ENCODE results near the gene TSPAN9.

TSPAN9 gene

DNA sequence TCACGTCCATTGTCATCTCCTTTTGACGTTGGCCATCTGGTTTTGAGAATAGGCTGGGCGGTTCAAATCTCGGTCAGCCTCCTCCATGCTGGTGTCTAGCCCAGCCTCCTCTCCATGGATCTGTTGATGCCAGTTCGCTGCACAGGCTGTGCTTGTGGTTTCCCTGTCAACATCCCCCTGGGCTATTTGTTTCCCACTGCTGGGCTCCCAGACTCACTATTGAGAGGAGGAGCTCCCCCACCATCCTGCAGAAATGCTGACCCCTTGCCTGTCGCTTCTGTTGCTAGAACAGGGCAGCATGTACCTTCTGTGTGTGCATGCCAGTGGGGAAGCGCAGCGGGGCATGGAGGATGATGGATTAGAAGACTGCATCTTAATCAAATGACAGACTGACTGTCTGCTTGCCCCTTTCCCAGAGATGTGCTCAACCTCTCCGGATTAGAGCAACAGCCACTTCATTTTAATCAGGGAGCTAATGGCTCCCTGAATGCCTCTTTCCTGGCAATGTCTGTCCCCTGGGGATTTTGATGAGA lies 170.5 kb downstream of the TSPAN9 start:
- Mint-ChIP-seq H3K27me3 (no peaks in the 10 kb centered on the region), H3K4me1 (ENCODE audit: low read depth) (peaks cover 2% of the 10 kb centered on the region), H3K27ac (no peak overlapping the region), H3K9me3 (ENCODE audit: low read depth) (no peaks in the 10 kb centered on the region), H3K36me3 (no peaks in the 10 kb centered on the region), H3K4me3 (no peak overlapping the region)

DNA sequence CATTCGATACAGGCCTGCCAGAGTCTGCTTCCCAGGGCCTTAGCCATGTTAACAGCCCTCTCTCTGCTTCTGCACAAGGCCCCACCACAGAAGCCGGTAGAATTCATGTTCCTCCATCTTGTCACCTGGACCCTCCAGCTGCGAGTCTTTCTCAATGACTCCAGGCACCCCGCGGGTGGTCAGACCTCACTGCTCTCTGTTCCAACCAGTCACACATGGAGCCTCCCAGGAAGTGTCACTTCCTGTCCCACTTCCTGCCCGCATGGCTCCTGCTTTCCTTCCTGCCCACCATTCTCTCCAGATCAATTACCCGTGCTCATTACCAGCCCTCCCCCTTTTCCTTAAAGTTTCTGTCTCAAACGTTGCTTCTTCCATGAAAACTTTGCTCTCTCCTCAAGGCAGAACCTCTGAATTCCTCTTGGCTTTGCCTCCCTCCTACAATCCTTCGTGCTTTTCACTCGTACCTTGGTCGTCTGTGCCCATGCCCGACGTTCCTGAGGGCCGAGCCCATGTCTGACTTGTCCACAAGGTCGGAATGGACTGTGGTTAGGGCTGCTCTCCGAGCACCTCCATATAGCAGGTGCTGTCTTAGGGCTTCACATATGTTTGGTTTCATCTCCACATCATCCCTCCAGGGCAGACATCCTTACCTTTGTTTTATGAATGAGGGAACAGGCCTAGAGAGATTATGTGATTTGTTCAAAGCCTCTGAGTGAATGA lies 172.1 kb downstream of the TSPAN9 start:
- no peak overlapping the region for H3K27ac Mint-ChIP-seq
- no peaks in the 10 kb centered on the region for H3K36me3 Mint-ChIP-seq
- H3K4me3 Mint-ChIP-seq = no peak overlapping the region
- H3K4me1 Mint-ChIP-seq (ENCODE audit: low read depth) = peaks cover 2% of the 10 kb centered on the region
- H3K27me3 Mint-ChIP-seq = no peaks in the 10 kb centered on the region
- no peaks in the 10 kb centered on the region for H3K9me3 Mint-ChIP-seq (ENCODE audit: low read depth)

DNA sequence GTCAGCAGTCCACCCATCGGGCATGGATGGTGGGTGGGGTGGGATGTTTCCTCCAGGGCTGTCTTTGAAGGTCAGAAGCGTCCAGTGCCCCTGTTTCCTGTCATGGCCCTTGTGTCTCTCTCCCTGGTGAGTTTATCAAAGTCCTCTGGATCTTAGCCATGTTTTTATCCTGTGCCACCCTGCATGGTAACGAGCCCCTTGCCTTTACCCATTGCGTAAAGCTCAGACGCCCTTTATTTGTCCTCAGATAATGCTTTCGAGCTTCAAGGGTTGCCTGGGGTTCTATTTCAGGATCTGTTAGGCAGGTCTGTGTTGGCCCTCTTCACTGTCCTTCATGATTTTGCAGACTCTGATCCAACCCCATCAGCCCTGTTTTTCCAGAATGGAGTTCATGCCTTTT lies 172.9 kb downstream of the TSPAN9 start:
- H3K9me3 Mint-ChIP-seq (ENCODE audit: low read depth) = no peaks in the 10 kb centered on the region
- no peaks in the 10 kb centered on the region for H3K36me3 Mint-ChIP-seq
- H3K4me1 Mint-ChIP-seq (ENCODE audit: low read depth) = peaks cover 2% of the 10 kb centered on the region
- no peaks in the 10 kb centered on the region for H3K27me3 Mint-ChIP-seq
- no peak overlapping the region for H3K27ac Mint-ChIP-seq
- H3K4me3 Mint-ChIP-seq = no peak overlapping the region

DNA sequence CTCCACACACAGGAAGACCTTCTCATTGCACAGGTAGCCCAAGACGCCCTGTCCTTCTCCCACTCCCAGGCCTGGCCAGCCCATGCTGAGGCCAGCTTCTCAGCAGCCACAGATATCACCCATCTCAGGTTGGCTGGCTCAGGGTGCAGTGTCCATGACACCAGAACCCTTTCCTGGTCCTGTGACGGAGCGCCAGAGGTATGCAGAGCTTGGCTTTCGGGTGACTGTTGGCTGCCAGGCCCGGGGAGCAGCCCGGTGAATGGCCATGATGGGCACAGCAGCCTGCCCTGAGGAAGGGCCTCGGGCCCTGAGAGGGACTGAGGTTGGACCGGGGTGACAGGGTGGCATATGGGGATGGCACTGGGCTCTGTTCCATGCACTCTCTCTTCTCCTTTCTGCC lies 173.4 kb downstream of the TSPAN9 start:
- Mint-ChIP-seq H3K4me3 (no peak overlapping the region), H3K27ac (no peak overlapping the region)

DNA sequence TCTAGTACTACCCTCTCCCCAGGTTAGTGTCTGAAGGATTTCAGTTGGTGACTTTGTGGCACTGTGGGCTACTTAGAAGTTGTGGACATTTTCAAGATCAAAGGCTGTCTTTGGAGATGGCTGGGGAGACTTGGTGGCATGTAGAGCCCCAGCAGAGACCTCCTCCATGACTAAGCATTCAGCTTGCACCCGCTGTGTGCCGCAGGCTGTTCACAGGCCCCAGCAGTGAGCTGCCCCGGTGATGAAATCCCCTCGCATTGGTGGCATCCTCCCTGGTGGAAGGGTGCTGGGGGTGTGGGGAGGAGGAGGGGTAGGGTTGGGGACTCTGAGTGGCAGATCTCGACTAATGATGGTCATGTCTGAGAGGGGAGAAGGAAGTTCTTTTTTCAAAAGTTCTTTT lies 173.9 kb downstream of the TSPAN9 start:
- Mint-ChIP-seq H3K36me3 (no peaks in the 10 kb centered on the region), H3K27me3 (no peaks in the 10 kb centered on the region), H3K27ac (no peak overlapping the region), H3K4me3 (no peak overlapping the region), H3K9me3 (ENCODE audit: low read depth) (no peaks in the 10 kb centered on the region), H3K4me1 (ENCODE audit: low read depth) (peaks cover 2% of the 10 kb centered on the region)

More for the DNA sequence above, 173.4 kb downstream of the TSPAN9 start:
- no peaks in the 10 kb centered on the region for H3K36me3 Mint-ChIP-seq
- H3K9me3 Mint-ChIP-seq (ENCODE audit: low read depth) = no peaks in the 10 kb centered on the region
- no peaks in the 10 kb centered on the region for H3K27me3 Mint-ChIP-seq
- H3K4me1 Mint-ChIP-seq (ENCODE audit: low read depth) = peaks cover 2% of the 10 kb centered on the region

DNA sequence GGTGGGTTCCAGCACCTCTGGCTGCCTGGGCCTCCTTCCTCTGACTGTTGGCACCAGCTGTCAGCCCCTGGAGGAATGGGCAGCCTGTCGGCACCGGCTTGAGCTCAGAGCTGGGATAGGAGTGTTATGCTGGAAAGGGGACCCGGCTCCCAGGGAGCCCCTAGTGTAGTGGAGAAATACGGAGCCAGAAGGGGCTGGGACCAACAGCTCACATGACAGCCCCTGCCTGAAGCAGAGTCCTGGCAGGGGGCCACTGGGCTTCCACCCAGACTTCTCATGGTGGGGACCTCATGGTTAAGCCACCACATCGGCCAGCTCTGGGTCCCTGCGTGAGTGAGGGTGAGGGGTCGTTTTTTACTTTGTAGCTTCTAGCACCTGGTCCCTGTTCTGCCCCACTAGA lies 174.5 kb downstream of the TSPAN9 start:
- Mint-ChIP-seq H3K36me3 (no peaks in the 10 kb centered on the region), H3K27ac (no peak overlapping the region), H3K9me3 (ENCODE audit: low read depth) (no peaks in the 10 kb centered on the region), H3K4me1 (ENCODE audit: low read depth) (peaks cover 2% of the 10 kb centered on the region), H3K4me3 (no peak overlapping the region), H3K27me3 (no peaks in the 10 kb centered on the region)

DNA sequence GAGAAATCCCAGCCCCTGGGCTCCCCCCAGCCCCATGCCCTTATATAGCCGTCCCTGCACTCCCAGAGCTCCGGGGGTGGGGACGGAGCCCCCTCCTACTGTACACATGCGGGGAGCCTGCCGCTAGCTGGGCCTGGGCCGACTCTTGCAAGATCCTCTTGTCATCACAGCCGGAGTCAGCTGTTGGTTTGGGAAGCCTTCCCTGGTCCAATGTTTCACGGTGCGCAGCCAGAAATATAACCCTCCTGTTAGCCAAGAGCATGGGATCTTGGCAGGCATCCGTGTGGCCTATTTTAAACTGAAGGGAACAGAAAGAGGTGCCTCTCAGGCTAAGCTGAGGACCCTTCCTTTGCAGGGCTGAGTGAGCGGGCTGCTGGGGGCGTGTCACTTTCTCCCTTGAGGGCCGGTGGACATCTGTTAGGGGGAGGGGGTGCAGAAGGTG lies 175.3 kb downstream of the TSPAN9 start:
- Mint-ChIP-seq H3K36me3 (no peaks in the 10 kb centered on the region), H3K27me3 (no peaks in the 10 kb centered on the region), H3K27ac (no peak overlapping the region), H3K9me3 (ENCODE audit: low read depth) (no peaks in the 10 kb centered on the region), H3K4me3 (no peak overlapping the region), H3K4me1 (ENCODE audit: low read depth) (peaks cover 2% of the 10 kb centered on the region)

DNA sequence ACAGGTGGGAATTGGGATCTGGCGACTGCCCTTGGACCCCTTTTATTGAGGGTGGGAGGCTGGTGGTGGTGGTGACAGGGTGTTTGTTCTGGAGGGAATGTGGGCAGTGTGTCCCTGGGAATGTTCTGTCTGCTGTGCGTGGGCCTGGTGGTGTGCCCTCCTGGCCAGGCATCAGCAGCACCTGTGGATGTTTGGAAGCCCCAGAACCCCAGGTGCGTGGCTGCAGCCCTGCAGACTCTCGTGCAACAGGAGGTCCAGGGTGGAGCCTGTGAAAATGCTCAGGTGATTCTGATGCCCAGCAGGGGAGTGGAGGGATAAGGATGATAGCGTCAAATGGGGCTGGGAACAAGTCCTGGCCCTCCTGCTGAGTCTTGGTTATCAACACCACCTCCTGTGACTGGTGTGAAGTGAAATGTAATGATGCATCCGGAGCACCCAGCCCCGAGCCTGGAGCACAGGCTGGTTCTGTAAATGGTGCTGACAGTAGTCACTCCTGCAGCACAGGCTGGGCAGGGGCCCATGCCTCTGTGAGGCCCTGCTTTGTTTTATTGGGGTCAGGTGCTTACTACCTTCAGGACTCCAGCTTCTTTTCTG lies 176.6 kb downstream of the TSPAN9 start:
- Mint-ChIP-seq H3K4me1 (ENCODE audit: low read depth) (peaks cover 2% of the 10 kb centered on the region), H3K27ac (no peak overlapping the region), H3K27me3 (no peaks in the 10 kb centered on the region), H3K9me3 (ENCODE audit: low read depth) (no peaks in the 10 kb centered on the region), H3K36me3 (no peaks in the 10 kb centered on the region), H3K4me3 (no peak overlapping the region)

DNA sequence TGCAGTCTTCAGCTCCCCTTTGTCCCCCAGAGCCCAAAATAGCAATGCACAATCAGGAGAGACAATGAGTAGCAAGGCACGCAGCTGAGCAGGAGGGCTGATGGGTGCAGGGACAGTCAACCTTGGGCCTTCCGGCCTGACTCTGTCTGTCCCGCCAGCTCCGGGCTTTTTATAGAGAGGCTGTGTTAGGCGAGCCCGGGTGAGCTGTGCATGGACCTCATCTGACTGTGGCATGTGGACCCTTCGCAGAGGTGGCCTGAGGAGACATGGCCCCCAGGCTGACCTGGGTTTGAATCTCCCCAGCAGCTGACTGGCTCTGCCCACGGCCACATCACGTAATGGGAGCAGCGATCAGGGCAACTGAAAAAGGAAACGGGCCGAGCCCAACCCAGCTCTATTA lies 177.9 kb downstream of the TSPAN9 start:
- Mint-ChIP-seq H3K27ac (no peak overlapping the region), H3K36me3 (no peaks in the 10 kb centered on the region), H3K27me3 (peaks cover 1% of the 10 kb centered on the region), H3K9me3 (ENCODE audit: low read depth) (no peaks in the 10 kb centered on the region), H3K4me1 (ENCODE audit: low read depth) (no peaks in the 10 kb centered on the region), H3K4me3 (no peak overlapping the region)

DNA sequence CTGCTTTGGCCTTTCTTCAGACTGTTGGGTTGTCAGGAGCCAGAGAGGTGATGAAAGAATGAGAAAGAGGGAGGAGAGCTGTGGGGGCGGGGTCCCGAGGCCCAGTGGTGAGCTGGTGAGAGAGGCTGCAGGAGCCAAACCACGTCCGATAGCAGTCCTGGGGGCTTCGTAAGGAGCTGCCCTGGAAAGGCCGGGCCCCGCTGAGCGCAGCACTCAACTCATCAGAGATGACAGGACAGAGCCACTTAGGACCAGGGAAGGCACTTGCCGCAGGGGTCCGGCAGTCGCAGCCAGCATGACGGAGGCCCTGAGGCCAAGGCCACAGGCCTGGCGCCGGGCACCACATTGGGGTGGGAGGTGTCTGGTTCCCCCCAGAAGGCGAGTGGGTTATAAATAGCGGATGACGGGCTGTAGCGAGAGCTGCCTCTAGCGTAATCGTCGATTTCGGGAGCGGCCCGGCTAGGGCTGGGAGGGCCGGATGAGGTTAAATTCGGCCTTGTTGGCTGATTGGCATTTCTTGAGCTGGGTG lies 179.0 kb downstream of the TSPAN9 start:
- Mint-ChIP-seq H3K27me3 (peaks cover 1% of the 10 kb centered on the region), H3K4me3 (no peak overlapping the region), H3K36me3 (no peaks in the 10 kb centered on the region), H3K27ac (no peak overlapping the region), H3K9me3 (ENCODE audit: low read depth) (no peaks in the 10 kb centered on the region), H3K4me1 (ENCODE audit: low read depth) (no peaks in the 10 kb centered on the region)

DNA sequence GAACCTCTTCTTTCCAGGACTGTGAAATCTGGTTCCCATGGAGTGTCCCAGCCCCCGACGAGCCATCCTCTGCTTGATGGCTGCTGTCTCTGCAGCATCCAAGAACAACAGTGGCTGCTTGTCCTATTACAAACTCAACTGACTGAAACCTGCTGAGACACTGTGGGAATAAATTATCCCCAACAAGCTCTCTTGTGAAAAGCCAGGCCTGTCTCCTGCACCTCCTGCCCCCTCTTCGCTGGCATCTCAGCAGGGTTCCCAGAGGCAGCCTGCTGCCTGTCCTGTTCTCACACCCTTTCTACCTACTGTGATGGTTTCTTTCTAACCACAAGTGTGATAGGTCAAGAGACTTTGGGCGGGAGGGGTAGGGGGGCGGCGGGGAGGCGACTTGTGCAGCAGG lies 180.2 kb downstream of the TSPAN9 start:
- no peak overlapping the region for H3K27ac Mint-ChIP-seq
- H3K4me1 Mint-ChIP-seq (ENCODE audit: low read depth) = no peaks in the 10 kb centered on the region
- H3K9me3 Mint-ChIP-seq (ENCODE audit: low read depth) = no peaks in the 10 kb centered on the region

DNA sequence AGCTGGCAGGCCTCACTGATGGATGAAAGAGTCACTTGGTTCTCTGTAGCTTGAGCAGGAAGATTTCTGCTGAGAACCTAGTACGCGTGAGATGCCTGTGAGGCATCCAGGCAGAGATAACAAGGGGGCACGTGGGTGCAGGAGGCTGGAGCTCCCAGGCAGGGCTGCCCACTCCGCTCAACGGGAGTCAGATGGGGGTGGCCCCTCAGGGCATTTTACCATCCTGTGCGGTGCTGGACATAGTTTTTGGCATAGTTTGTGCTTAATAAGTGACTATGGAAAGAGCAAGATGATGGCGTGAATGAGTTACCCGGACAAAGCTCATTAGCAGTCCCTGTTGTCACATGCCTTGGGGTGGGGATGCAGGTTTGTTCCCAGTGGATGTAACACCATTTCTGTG lies 182.8 kb downstream of the TSPAN9 start:
- Mint-ChIP-seq H3K27ac (no peak overlapping the region), H3K4me1 (ENCODE audit: low read depth) (no peaks in the 10 kb centered on the region), H3K27me3 (peaks cover 1% of the 10 kb centered on the region), H3K9me3 (ENCODE audit: low read depth) (no peaks in the 10 kb centered on the region), H3K36me3 (no peaks in the 10 kb centered on the region), H3K4me3 (no peak overlapping the region)

More for the DNA sequence above, 180.2 kb downstream of the TSPAN9 start:
- peaks cover 1% of the 10 kb centered on the region for H3K27me3 Mint-ChIP-seq
- no peak overlapping the region for H3K4me3 Mint-ChIP-seq
- no peaks in the 10 kb centered on the region for H3K36me3 Mint-ChIP-seq

DNA sequence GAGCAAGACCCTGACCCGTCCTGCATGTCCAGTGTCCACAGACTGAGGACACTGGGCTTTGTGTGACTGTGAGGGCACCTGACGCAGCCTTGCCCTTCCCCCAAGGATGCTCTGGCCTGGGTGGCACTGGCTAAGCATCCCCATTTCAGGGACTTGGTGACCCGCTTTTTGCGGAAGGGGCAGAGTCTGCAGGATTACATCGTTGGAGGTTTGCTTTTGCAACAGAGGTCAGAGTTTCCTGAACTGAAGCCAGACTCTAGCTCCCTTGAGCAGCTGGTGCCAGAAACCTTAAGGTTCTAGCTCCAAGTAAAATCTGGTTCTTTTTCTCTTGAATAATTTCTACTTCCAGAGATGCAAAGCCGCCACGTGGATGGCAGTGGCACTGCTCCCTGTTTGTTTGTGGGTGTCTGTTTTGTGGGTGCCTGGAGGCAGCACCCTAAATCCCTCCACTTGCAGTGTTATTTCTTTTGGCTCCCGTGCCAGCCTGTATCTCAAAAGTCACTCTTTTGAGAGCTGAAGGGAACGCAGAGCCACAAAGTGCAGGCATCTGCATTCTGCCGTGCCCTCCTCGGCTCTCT lies 184.7 kb downstream of the TSPAN9 start:
- no peaks in the 10 kb centered on the region for H3K4me1 Mint-ChIP-seq (ENCODE audit: low read depth)
- no peak overlapping the region for H3K4me3 Mint-ChIP-seq
- peaks cover 3% of the 10 kb centered on the region for H3K27me3 Mint-ChIP-seq
- H3K36me3 Mint-ChIP-seq = no peaks in the 10 kb centered on the region
- H3K27ac Mint-ChIP-seq = no peak overlapping the region
- no peaks in the 10 kb centered on the region for H3K9me3 Mint-ChIP-seq (ENCODE audit: low read depth)

DNA sequence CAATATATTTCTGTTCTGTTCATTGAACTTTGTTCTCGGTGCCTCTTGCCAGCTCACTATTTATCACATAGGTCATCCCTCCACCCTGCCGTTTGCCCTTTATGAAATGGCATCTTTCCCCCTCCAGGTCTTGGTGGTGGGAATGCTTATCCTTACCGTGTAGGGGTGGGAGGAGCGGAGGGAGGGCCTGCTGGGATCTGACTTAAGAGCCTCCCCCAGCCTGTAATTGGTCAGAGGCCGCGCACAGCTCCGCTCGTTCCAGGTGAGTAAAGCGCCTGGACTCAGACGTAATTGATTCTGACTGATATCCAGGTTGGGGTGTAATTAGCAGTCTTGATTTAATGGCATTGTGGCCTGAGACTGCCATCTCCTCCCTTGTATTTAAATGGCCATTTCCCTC lies 185.3 kb downstream of the TSPAN9 start:
- Mint-ChIP-seq H3K27me3 (peaks cover 3% of the 10 kb centered on the region), H3K4me3 (no peak overlapping the region), H3K9me3 (ENCODE audit: low read depth) (no peaks in the 10 kb centered on the region)

DNA sequence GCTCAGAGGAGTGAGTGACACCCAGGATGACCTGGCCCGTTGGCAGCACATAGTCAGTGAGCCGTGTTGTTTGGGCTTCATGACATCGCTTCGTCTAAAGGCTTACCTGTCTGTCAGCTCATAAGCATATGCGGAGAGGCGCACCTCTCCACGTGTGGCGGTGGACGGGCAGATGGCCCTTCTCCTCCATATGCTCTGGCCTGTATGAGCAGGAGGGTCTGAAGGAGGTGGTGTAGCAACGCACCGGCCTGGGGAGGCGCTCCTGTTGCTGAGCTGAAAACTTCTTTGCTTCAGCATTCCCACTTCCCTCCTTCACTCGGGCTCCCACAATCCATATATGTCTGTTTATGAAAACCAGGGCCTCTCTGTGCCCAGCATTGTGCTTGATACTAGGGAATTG lies 186.1 kb downstream of the TSPAN9 start:
- Mint-ChIP-seq H3K9me3 (ENCODE audit: low read depth) (no peaks in the 10 kb centered on the region), H3K4me1 (ENCODE audit: low read depth) (no peaks in the 10 kb centered on the region), H3K36me3 (no peaks in the 10 kb centered on the region), H3K27ac (no peak overlapping the region), H3K27me3 (peaks cover 3% of the 10 kb centered on the region), H3K4me3 (no peak overlapping the region)

More for the DNA sequence above, 185.3 kb downstream of the TSPAN9 start:
- no peaks in the 10 kb centered on the region for H3K36me3 Mint-ChIP-seq
- H3K4me1 Mint-ChIP-seq (ENCODE audit: low read depth) = no peaks in the 10 kb centered on the region
- H3K27ac Mint-ChIP-seq = no peak overlapping the region

All from activated naive CD8-positive, alpha-beta T cell (primary cell).